GM10248 (cell line): Measurements from ENCODE around the gene ITGB7.
"Not testable (repeated sequence)": the region's sequence is repeated elsewhere in the genome, so short reads cannot be mapped to it uniquely, and the experiment has no call there.

ENCODE experiments used
- CTCF ChIA-PET: fragments of 300-600 bp; sonication (Branson Sonifier 250); formaldehyde crosslinking; extraction: SDS; loops from one replicate; lab custom pipeline; 2021; ENCODE audit warnings: antibody characterized with exemption; lab: Yijun Ruan, JAX
- POLR2A ChIA-PET: fragments of 350-650 bp; sonication (Branson Sonifier 250); formaldehyde crosslinking; extraction: SDS; loops from one replicate; lab custom pipeline; 2020; ENCODE audit warnings: antibody characterized with exemption; lab: Yijun Ruan, JAX
- DNase-seq: peaks from one replicate; pipeline ENCODE4 v3.0.0; 2012; ENCODE audit errors: extremely low spot score
- CTCF ChIP-seq: IDR thresholded peaks from 2 replicates; pipeline ENCODE4 v1.5.1; 2012; ENCODE audit warnings: mild to moderate bottlenecking, low read depth; ENCODE audit errors: extremely low read depth, missing control alignments, control extremely low read depth

Gene ITGB7

GRCh38 chr12:53180931-53181645, 26.0 kb downstream of the ITGB7 start:
- DNase-seq: peak; percentile 90

GRCh38 chr12:53180220-53180930, 26.7 kb downstream of the ITGB7 start, which contains the start of the genes CSAD and ZNF740:
Gene CSAD (minus strand): TSS chr12:53180925. CDS start chr12:53173470, 7,455 bp downstream.
Gene ZNF740 (plus strand): TSS chr12:53180722. CDS start chr12:53181984, 1,262 bp downstream.
- DNase-seq: peak; percentile 99
- TF ChIP-seq CTCF: no peak
- CTCF ChIA-PET: interaction anchor here (0.9 to 16.2 kb wide), 13 partner anchors 10 to 141 kb away, joined by 3 to 147 read pairs (median 5); partner anchors contain the start of genes AAAS and ITGB7
- POLR2A ChIA-PET: interaction anchor here (0.6 to 1.2 kb wide), 3 partner anchors 40 to 119 kb away, joined by 5 to 7 read pairs (median 5); partner anchors contain the start of gene MYG1

More at GRCh38 chr12:53180931-53181645, 26.0 kb downstream of the ITGB7 start:
- CTCF ChIA-PET: interaction anchor here (0.9 to 16.2 kb wide), 14 partner anchors 9 to 140 kb away, joined by 3 to 147 read pairs (median 4); partner anchors contain the start of genes AAAS and ITGB7
- POLR2A ChIA-PET: interaction anchor here (0.6 to 1.2 kb wide), 4 partner anchors 39 to 118 kb away, joined by 4 to 7 read pairs (median 5); partner anchors contain the start of genes MYG1 and PFDN5
- no peak for TF ChIP-seq CTCF

- CTCF ChIA-PET: interaction anchor here (1.2 to 16.2 kb wide), 7 partner anchors 19 to 142 kb away, joined by 3 to 147 read pairs (median 6); partner anchors contain the start of gene AAAS
Observed at GRCh38 chr12:53179687-53180219, 27.3 kb downstream of the ITGB7 start.

GRCh38 chr12:53178803-53179202, 28.2 kb downstream of the ITGB7 start:
- POLR2A ChIA-PET: not testable (repeated sequence)
- CTCF ChIA-PET: interaction anchor here (1.2 to 16.2 kb wide), 2 partner anchors 18 to 142 kb away, joined by 3 to 147 read pairs; no protein-coding TSS in a partner anchor

More at GRCh38 chr12:53179687-53180219, 27.3 kb downstream of the ITGB7 start:
- POLR2A ChIA-PET: interaction anchor here (1.2 kb wide), 1 partner anchor 40 kb away, joined by 5 read pairs; no protein-coding TSS in a partner anchor
- TF ChIP-seq CTCF: no peak
- peak; percentile 45 for DNase-seq

GRCh38 chr12:53177447-53177846, 29.6 kb downstream of the ITGB7 start:
- DNase-seq, POLR2A ChIA-PET: not testable (repeated sequence)
- CTCF ChIA-PET: interaction anchor here (1.3 to 16.2 kb wide), 6 partner anchors 10 to 111 kb away, joined by 3 to 147 read pairs (median 3); no protein-coding TSS in a partner anchor

More at GRCh38 chr12:53178803-53179202, 28.2 kb downstream of the ITGB7 start:
- not testable (repeated sequence) for DNase-seq

- ChIA-PET POLR2A (interaction anchor here (0.7 kb wide), 1 partner anchor 1133 kb away, joined by 3 read pairs; no protein-coding TSS in a partner anchor), CTCF (interaction anchor here (1.3 to 16.2 kb wide), 7 partner anchors 11 to 112 kb away, joined by 3 to 147 read pairs (median 3); no protein-coding TSS in a partner anchor)
- no peak for DNase-seq
- no peak for TF ChIP-seq CTCF
Observed at GRCh38 chr12:53176750-53177149, 30.3 kb downstream of the ITGB7 start.
